ENCODE data around the gene VCAM1. TPM values are rescaled to one million over a fixed set of nuclear protein-coding genes. Genes with fewer than 3 reads are reported as not detected.

The VCAM1 gene
- total and polyA plus RNA-seq, 9 of the 15 experiments (the other 6 are each of a cell fraction or from before 2014, with no cell fraction given): 0.04 to 0.13 TPM; not detected in 7

DNA sequence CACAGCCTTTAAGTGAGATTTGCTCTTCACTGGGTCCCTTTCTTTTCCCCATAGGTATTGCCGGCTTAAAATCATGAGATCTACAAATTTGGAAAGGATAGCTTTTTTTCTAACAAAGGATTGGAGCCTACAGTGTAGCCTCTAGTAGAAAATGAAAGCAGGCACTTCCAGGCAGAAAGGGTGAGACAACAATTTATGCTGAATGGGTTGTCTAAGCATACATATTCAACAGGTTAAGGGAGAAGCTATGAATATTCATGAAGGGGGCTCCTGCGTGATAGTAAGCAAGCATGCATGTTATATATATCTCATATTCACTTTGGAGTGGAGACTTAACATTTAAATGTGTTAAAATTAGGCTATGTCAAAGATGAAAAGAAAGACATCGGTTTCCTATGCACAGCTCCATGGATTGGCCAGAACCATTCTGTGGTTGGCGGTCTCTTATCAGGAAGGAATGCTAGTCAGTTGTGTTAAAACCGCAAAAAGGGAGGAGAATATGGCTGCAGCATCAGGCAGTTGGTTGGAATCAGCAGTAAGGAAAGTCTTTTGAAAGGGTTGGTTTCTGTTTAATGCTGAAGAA, 66.0 kb downstream of the VCAM1 start (continued):
- TF ChIP-seq, protein P1, sequence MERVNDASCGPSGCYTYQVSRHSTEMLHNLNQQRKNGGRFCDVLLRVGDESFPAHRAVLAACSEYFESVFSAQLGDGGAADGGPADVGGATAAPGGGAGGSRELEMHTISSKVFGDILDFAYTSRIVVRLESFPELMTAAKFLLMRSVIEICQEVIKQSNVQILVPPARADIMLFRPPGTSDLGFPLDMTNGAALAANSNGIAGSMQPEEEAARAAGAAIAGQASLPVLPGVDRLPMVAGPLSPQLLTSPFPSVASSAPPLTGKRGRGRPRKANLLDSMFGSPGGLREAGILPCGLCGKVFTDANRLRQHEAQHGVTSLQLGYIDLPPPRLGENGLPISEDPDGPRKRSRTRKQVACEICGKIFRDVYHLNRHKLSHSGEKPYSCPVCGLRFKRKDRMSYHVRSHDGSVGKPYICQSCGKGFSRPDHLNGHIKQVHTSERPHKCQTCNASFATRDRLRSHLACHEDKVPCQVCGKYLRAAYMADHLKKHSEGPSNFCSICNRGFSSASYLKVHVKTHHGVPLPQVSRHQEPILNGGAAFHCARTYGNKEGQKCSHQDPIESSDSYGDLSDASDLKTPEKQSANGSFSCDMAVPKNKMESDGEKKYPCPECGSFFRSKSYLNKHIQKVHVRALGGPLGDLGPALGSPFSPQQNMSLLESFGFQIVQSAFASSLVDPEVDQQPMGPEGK (CRISPR knock-in tag; IDR thresholded peaks at IDR 0.05; ENCODE audit: borderline replicate concordance): no peak
- TF ChIP-seq CC2D1A (IDR thresholded peaks at IDR 0.05) (peak; percentile 82; the same call in 1 of the 2 replicates), SPI1 (IDR thresholded peaks at IDR 0.05; ENCODE audit: borderline replicate concordance, low read depth, low read length) (no peak), NFE2 (IDR thresholded peaks at IDR 0.05; ENCODE audit: low read depth) (peak; percentile 32; the same call in 1 of the 2 replicates), XRCC5 (IDR thresholded peaks at IDR 0.05; ENCODE audit: low read depth, low read length) (no peak), ZNF282 (CRISPR knock-in tag; IDR thresholded peaks at IDR 0.05) (no peak), ZNF12 (CRISPR knock-in tag; IDR thresholded peaks at IDR 0.05) (no peak), RBM39 (optimal IDR thresholded peaks at IDR 0.05; ENCODE audit: low read depth, low read length) (no peak), ZFP36 (IDR thresholded peaks at IDR 0.05; ENCODE audit: low read depth, low read length, partially characterized antibody) (no peak), POLR2AphosphoS5 (IDR thresholded peaks at IDR 0.05; ENCODE audit: control insufficient read depth, insufficient read depth, low read depth, low read length) (peak; percentile 53; the same call in 1 of the 2 replicates), NFATC3 (IDR thresholded peaks at IDR 0.05) (no peak), CTBP1 (IDR thresholded peaks at IDR 0.05; ENCODE audit: borderline replicate concordance) (no peak; the same call in 1 of the 2 replicates), HSF4 (CRISPR knock-in tag; IDR thresholded peaks at IDR 0.05; ENCODE audit: borderline replicate concordance) (no peak), BACH1 (tag; IDR thresholded peaks at IDR 0.05) (no peak), ZNF695 (CRISPR knock-in tag; IDR thresholded peaks at IDR 0.05) (no peak)
- TF ChIP-seq, protein P2, sequence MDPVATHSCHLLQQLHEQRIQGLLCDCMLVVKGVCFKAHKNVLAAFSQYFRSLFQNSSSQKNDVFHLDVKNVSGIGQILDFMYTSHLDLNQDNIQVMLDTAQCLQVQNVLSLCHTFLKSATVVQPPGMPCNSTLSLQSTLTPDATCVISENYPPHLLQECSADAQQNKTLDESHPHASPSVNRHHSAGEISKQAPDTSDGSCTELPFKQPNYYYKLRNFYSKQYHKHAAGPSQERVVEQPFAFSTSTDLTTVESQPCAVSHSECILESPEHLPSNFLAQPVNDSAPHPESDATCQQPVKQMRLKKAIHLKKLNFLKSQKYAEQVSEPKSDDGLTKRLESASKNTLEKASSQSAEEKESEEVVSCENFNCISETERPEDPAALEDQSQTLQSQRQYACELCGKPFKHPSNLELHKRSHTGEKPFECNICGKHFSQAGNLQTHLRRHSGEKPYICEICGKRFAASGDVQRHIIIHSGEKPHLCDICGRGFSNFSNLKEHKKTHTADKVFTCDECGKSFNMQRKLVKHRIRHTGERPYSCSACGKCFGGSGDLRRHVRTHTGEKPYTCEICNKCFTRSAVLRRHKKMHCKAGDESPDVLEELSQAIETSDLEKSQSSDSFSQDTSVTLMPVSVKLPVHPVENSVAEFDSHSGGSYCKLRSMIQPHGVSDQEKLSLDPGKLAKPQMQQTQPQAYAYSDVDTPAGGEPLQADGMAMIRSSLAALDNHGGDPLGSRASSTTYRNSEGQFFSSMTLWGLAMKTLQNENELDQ (CRISPR knock-in tag; IDR thresholded peaks at IDR 0.05; ENCODE audit: borderline replicate concordance): no peak
- TF ChIP-seq, protein P3, sequence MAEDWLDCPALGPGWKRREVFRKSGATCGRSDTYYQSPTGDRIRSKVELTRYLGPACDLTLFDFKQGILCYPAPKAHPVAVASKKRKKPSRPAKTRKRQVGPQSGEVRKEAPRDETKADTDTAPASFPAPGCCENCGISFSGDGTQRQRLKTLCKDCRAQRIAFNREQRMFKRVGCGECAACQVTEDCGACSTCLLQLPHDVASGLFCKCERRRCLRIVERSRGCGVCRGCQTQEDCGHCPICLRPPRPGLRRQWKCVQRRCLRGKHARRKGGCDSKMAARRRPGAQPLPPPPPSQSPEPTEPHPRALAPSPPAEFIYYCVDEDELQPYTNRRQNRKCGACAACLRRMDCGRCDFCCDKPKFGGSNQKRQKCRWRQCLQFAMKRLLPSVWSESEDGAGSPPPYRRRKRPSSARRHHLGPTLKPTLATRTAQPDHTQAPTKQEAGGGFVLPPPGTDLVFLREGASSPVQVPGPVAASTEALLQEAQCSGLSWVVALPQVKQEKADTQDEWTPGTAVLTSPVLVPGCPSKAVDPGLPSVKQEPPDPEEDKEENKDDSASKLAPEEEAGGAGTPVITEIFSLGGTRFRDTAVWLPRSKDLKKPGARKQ (CRISPR knock-in tag; IDR thresholded peaks at IDR 0.05): no peak
- TF ChIP-seq, protein P4, sequence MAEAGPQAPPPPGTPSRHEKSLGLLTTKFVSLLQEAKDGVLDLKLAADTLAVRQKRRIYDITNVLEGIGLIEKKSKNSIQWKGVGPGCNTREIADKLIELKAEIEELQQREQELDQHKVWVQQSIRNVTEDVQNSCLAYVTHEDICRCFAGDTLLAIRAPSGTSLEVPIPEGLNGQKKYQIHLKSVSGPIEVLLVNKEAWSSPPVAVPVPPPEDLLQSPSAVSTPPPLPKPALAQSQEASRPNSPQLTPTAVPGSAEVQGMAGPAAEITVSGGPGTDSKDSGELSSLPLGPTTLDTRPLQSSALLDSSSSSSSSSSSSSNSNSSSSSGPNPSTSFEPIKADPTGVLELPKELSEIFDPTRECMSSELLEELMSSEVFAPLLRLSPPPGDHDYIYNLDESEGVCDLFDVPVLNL (CRISPR knock-in tag; IDR thresholded peaks at IDR 0.05; ENCODE audit: low read depth): no peak

All from K562 (cell line).